ENCODE results near the gene PATL2. TPM values are rescaled to one million over a fixed set of nuclear protein-coding genes. Genes with fewer than 3 reads are reported as not detected.

PATL2 gene
- total and polyA plus RNA-seq, 3 experiments from 2014 or later = 7.7 to 19.8 (median 9.1) TPM

DNA sequence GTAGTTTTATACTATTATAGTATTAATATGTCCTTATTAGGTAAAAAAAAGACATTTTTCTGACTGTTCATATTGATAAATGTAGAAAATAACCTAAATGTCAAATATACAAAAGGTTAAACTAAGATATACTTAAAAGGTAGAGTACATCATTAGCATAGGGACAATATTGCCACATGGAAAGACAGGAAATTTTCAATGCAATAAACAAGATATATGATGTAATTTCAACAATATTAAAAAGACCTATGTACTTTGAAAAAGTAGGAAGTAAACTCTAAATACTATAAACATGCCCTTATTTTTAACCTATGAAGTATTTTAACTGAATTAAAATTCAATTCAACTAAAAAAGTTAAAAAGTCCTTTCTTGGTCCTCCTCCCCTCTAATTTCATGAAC lies 49.5 kb downstream of the PATL2 start:
- H3K36me3 ChIP-seq (ENCODE audit: insufficient read depth, low read length) = peaks cover 5% of the 10 kb centered on the region

DNA sequence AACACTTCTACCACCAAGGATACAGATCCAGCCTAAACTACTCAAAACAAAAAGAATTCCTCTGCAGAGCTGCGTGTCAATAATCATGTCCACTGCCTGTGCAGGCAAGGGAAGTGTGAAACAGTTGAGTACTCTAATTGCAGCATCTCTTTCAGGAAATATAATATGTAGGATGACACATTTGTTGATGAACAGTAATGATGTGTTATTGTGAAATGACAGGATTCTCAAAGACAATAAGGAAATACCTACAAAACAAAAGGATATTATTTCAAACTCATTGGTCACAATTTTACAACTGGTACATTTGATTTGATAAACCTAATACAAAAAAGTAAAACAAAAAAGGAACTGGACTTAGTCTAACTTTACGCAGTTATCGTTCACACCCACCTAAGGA lies 52.1 kb downstream of the PATL2 start:
- peaks cover 29 to 63% (median 53%) of the 10 kb centered on the region in 3 donors for H3K4me1 Mint-ChIP-seq
- no peak overlapping the region for H3K27ac ChIP-seq (ENCODE audit: low read depth, low read length)
- peaks cover 21% of the 10 kb centered on the region for H3K4me1 ChIP-seq (ENCODE audit: insufficient read depth, low read length)
- POLR2A ChIA-PET = interaction anchor here (1.7 kb wide), 1 partner anchor 52 kb away, joined by 6 read pairs; the partner anchor contains the start of genes B2M and PATL2
- DNase-seq = no peak
- H3K36me3 Mint-ChIP-seq = peaks cover 3 to 61% (median 17%) of the 10 kb centered on the region in 3 donors
- H3K4me3 ChIP-seq (ENCODE audit: low read length) = no peak overlapping the region
- H3K27ac Mint-ChIP-seq = peak overlapping the region in 4 of 8 donors; percentile 11 to 70 (median 44)
- no peaks in the 10 kb centered on the region for H3K9me3 ChIP-seq (ENCODE audit: low read length)
- no peaks in the 10 kb centered on the region for H3K9me3 Mint-ChIP-seq
- CTCF ChIA-PET = interaction anchor here (2.3 to 13.5 kb wide), 2 partner anchors 55 to 79 kb away, joined by 7 to 478 read pairs; partner anchors contain the start of genes B2M and PATL2
- H3K27me3 Mint-ChIP-seq = no peaks in the 10 kb centered on the region
- H3K36me3 ChIP-seq (ENCODE audit: insufficient read depth, low read length) = peaks cover 5% of the 10 kb centered on the region
- no peak overlapping the region for H3K4me3 Mint-ChIP-seq
- H3K27me3 ChIP-seq (ENCODE audit: insufficient read depth, low read length, poor library complexity, severe bottlenecking) = no peaks in the 10 kb centered on the region

More for the DNA sequence above, 49.5 kb downstream of the PATL2 start:
- Histone ChIP-seq H3K4me3 (ENCODE audit: low read length) (no peak overlapping the region), H3K9me3 (ENCODE audit: low read length) (no peaks in the 10 kb centered on the region), H3K4me1 (ENCODE audit: insufficient read depth, low read length) (peaks cover 46% of the 10 kb centered on the region), H3K27me3 (ENCODE audit: insufficient read depth, low read length, poor library complexity, severe bottlenecking) (no peaks in the 10 kb centered on the region), H3K27ac (ENCODE audit: low read depth, low read length) (peak overlapping the region; percentile 86)
- Mint-ChIP-seq H3K4me1 (peaks cover 40 to 69% (median 65%) of the 10 kb centered on the region in 3 donors), H3K4me3 (peak overlapping the region in 6 of 7 donors; percentile 71 to 99 (median 96)), H3K27me3 (no peaks in the 10 kb centered on the region), H3K9me3 (no peaks in the 10 kb centered on the region), H3K36me3 (peaks cover 3 to 42% (median 11%) of the 10 kb centered on the region in 3 donors), H3K27ac (peak overlapping the region; percentile 91 to 98 (median 96))
- ChIA-PET CTCF (interaction anchor here (1.1 to 13.5 kb wide), 5 partner anchors 14 to 82 kb away, joined by 5 to 478 read pairs (median 102); partner anchors contain the start of genes B2M, PATL2 and TRIM69), POLR2A (interaction anchor here (3.2 to 14.4 kb wide), 3 partner anchors 56 to 75 kb away, joined by 87 to 604 read pairs (median 91); partner anchors contain the start of genes B2M, PATL2 and TRIM69)
- DNase-seq = no peak

DNA sequence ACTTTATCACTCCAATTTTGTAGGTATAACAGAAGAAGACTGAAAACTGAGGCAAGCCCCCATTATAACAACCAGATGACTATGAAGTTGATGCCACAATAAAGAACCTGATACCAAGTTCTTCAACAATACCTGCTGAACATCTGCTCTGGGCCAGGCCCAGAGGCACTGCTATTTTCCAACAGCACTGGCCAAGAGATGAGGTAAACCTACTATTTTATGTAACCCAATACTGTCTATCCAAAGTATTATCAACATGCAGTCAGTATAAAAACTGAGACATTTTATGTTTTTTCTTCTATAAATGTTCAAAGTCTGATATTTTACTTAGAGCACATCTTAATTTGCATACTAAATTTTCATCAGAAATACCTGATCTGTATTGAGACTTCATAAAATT lies 53.7 kb downstream of the PATL2 start:
- Mint-ChIP-seq H3K9me3 (no peaks in the 10 kb centered on the region), H3K27ac (peak overlapping the region in 1 of 8 donors; percentile 82), H3K27me3 (no peaks in the 10 kb centered on the region), H3K36me3 (peaks cover 10 to 63% (median 20%) of the 10 kb centered on the region in 3 donors), H3K4me3 (no peak overlapping the region), H3K4me1 (peaks cover 30 to 63% (median 54%) of the 10 kb centered on the region in 3 donors)
- Histone ChIP-seq H3K27me3 (ENCODE audit: insufficient read depth, low read length, poor library complexity, severe bottlenecking) (no peaks in the 10 kb centered on the region), H3K27ac (ENCODE audit: low read depth, low read length) (no peak overlapping the region), H3K4me1 (ENCODE audit: insufficient read depth, low read length) (peaks cover 17% of the 10 kb centered on the region), H3K36me3 (ENCODE audit: insufficient read depth, low read length) (peaks cover 16% of the 10 kb centered on the region), H3K9me3 (ENCODE audit: low read length) (no peaks in the 10 kb centered on the region), H3K4me3 (ENCODE audit: low read length) (no peak overlapping the region)
- ChIA-PET POLR2A (no interaction called here), CTCF (interaction anchor here (1.2 to 2.0 kb wide), 3 partner anchors 10 to 81 kb away, joined by 3 to 6 read pairs (median 3); partner anchors contain the start of genes B2M and PATL2)
- DNase-seq = no peak

DNA sequence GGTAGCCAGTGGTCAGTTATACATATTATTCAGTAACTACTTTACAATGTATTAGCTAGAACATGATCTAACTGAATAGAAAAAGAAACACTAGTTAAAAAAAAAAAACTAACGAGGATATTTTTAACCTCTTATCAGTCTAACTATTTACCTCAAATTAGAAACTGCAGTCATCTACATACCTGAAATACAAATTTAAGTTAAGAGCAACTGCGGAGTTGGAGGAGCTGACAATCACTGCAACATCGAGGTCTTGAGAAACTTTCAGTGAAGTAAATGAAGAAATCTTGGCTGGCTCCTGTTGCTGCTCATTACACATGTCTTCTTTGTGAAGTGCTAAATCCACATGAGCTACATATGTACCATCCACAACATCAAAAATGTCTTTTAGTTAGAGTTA lies 54.2 kb downstream of the PATL2 start:
- peaks cover 19% of the 10 kb centered on the region for H3K36me3 ChIP-seq (ENCODE audit: insufficient read depth, low read length)
- H3K27me3 Mint-ChIP-seq = no peaks in the 10 kb centered on the region
- H3K4me3 ChIP-seq (ENCODE audit: low read length) = no peak overlapping the region
- ChIA-PET POLR2A (no interaction called here), CTCF (interaction anchor here (0.8 to 2.0 kb wide), 4 partner anchors 9 to 81 kb away, joined by 3 to 6 read pairs (median 3); partner anchors contain the start of genes B2M, PATL2 and TRIM69)
- H3K4me1 ChIP-seq (ENCODE audit: insufficient read depth, low read length) = peaks cover 12% of the 10 kb centered on the region
- no peaks in the 10 kb centered on the region for H3K27me3 ChIP-seq (ENCODE audit: insufficient read depth, low read length, poor library complexity, severe bottlenecking)
- no peak overlapping the region for H3K27ac ChIP-seq (ENCODE audit: low read depth, low read length)
- peaks cover 10 to 67% (median 20%) of the 10 kb centered on the region in 3 donors for H3K36me3 Mint-ChIP-seq
- no peaks in the 10 kb centered on the region for H3K9me3 Mint-ChIP-seq
- H3K9me3 ChIP-seq (ENCODE audit: low read length) = no peaks in the 10 kb centered on the region
- DNase-seq = no peak
- H3K4me3 Mint-ChIP-seq = no peak overlapping the region
- peaks cover 29 to 61% (median 57%) of the 10 kb centered on the region in 3 donors for H3K4me1 Mint-ChIP-seq
- H3K27ac Mint-ChIP-seq = peak overlapping the region in 2 of 8 donors; percentile 4 to 82

DNA sequence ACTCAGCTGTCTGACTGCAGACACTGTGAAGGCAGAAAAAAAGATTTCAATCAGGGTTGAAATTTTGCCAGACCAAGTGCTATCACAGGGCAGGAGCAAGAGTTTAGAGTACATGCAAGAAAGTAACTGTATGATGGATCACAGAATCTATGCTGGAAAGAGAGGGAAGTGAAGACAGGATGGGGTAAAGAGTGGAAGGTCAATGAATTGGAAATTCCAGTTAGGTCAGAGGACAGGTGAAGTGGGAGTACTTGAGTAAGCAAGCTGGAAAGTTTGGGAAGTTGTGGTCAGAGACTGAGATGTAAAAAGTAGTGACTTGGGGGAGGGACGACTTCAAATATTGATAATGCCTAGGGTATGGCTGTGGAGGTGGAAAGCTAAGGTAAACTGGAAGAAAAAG lies 54.8 kb downstream of the PATL2 start:
- Mint-ChIP-seq H3K36me3 (peaks cover 13 to 74% (median 20%) of the 10 kb centered on the region in 3 donors), H3K4me3 (peak overlapping the region in 1 of 7 donors; percentile 9), H3K9me3 (no peaks in the 10 kb centered on the region), H3K27me3 (no peaks in the 10 kb centered on the region), H3K27ac (peak overlapping the region in 7 of 8 donors; percentile 2 to 55 (median 48)), H3K4me1 (peaks cover 31 to 60% (median 58%) of the 10 kb centered on the region in 3 donors)
- no peak overlapping the region for H3K4me3 ChIP-seq (ENCODE audit: low read length)
- ChIA-PET POLR2A (no interaction called here), CTCF (interaction anchor here (0.8 to 2.0 kb wide), 5 partner anchors 9 to 82 kb away, joined by 3 to 6 read pairs (median 3); partner anchors contain the start of genes B2M, PATL2 and TRIM69)
- peaks cover 25% of the 10 kb centered on the region for H3K36me3 ChIP-seq (ENCODE audit: insufficient read depth, low read length)
- DNase-seq = no peak
- no peaks in the 10 kb centered on the region for H3K27me3 ChIP-seq (ENCODE audit: insufficient read depth, low read length, poor library complexity, severe bottlenecking)
- H3K27ac ChIP-seq (ENCODE audit: low read depth, low read length) = no peak overlapping the region
- H3K9me3 ChIP-seq (ENCODE audit: low read length) = no peaks in the 10 kb centered on the region
- peaks cover 7% of the 10 kb centered on the region for H3K4me1 ChIP-seq (ENCODE audit: insufficient read depth, low read length)

DNA sequence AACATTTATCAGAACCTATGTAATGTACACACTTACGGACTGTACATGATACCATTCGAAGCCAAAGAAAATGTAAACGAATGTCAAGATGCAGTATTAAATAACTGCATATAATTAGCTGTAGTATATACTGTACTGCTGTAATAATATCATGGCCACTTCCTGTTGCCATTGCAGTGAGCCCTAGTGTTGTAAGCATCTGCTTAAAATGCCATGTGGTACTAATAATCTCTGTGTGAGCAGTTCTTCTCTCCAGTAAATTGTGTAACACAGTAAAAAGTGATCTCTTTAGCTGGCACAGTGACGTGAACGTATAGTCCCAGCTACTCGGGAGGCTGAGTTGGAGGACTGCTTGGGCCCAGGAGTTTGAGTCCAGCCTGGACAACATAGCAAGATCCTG lies 56.3 kb downstream of the PATL2 start:
- Histone ChIP-seq H3K36me3 (ENCODE audit: insufficient read depth, low read length) (peaks cover 32% of the 10 kb centered on the region), H3K27ac (ENCODE audit: low read depth, low read length) (no peak overlapping the region), H3K4me3 (ENCODE audit: low read length) (no peak overlapping the region), H3K27me3 (ENCODE audit: insufficient read depth, low read length, poor library complexity, severe bottlenecking) (no peaks in the 10 kb centered on the region), H3K9me3 (ENCODE audit: low read length) (no peaks in the 10 kb centered on the region), H3K4me1 (ENCODE audit: insufficient read depth, low read length) (no peaks in the 10 kb centered on the region)
- H3K4me1 Mint-ChIP-seq = peaks cover 28 to 55% (median 55%) of the 10 kb centered on the region in 3 donors
- DNase-seq = no peak
- CTCF ChIA-PET = interaction anchor here (1.0 to 1.7 kb wide), 2 partner anchors 9 to 76 kb away, joined by 4 to 6 read pairs; partner anchors contain the start of gene SPG11
- H3K27ac Mint-ChIP-seq = peak overlapping the region in 2 of 8 donors; percentile 12 to 53
- no peaks in the 10 kb centered on the region for H3K27me3 Mint-ChIP-seq
- no peak overlapping the region for H3K4me3 Mint-ChIP-seq
- H3K36me3 Mint-ChIP-seq = peaks cover 10 to 79% (median 23%) of the 10 kb centered on the region in 3 donors
- POLR2A ChIA-PET = interaction anchor here (0.7 kb wide), 1 partner anchor 37 kb away, joined by 3 read pairs; no protein-coding TSS in a partner anchor
- H3K9me3 Mint-ChIP-seq = no peaks in the 10 kb centered on the region

DNA sequence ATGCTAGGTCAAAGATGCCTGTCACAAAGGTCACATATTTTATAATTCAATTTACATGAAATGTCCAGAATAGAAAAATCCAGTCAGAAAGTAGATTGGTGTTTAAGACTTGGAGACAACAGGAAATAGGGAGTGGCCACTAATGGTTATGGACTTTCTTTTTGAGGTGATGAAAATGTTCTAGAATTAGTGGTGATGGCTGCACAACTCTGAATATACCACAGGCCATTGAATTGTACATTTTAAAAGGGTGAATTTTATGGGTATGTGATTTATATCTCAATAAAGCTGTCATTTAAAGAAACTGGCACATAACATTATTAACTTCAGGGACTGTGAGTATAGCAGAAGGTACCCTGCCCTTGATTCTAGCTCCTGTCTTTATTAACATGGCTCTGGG lies 63.5 kb downstream of the PATL2 start:
- Mint-ChIP-seq H3K4me3 (no peak overlapping the region), H3K4me1 (peaks cover 57 to 78% (median 66%) of the 10 kb centered on the region in 3 donors), H3K27me3 (no peaks in the 10 kb centered on the region), H3K27ac (peak overlapping the region in 5 of 8 donors; percentile 1 to 70 (median 54)), H3K9me3 (peaks cover 0 to 1% (median 0%) of the 10 kb centered on the region in 5 donors), H3K36me3 (peaks cover 26 to 76% (median 31%) of the 10 kb centered on the region in 3 donors)
- H3K36me3 ChIP-seq (ENCODE audit: insufficient read depth, low read length) = peaks cover 31% of the 10 kb centered on the region
- no peak for DNase-seq
- H3K4me3 ChIP-seq (ENCODE audit: low read length) = no peak overlapping the region
- H3K27ac ChIP-seq (ENCODE audit: low read depth, low read length) = no peak overlapping the region
- H3K27me3 ChIP-seq (ENCODE audit: insufficient read depth, low read length, poor library complexity, severe bottlenecking) = no peaks in the 10 kb centered on the region
- no peaks in the 10 kb centered on the region for H3K9me3 ChIP-seq (ENCODE audit: low read length)
- ChIA-PET POLR2A (no interaction called here), CTCF (interaction anchor here (0.7 to 2.1 kb wide), 4 partner anchors 9 to 143 kb away, joined by 3 to 6 read pairs (median 4); partner anchors contain the start of gene SPG11)
- peaks cover 5% of the 10 kb centered on the region for H3K4me1 ChIP-seq (ENCODE audit: insufficient read depth, low read length)

DNA sequence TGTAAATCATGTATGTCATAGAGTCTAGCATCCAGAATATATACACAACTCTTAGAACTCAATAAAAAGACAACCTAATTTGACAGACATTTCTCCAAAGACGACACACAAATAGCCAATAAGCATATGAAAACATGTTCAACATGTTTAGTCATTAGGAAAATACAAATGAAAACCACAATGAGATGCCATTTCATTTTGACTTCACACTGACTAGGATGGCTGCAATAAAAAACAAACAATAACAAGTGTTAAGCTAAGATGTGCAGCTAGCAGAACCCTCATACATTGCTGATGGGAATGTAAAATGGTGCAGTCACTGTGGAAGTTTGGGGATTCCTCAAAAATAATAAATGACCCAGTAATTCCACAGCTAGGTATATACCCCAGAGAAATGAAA lies 64.1 kb downstream of the PATL2 start:
- no peak overlapping the region for H3K4me3 ChIP-seq (ENCODE audit: low read length)
- peak overlapping the region in 4 of 8 donors; percentile 1 to 74 (median 54) for H3K27ac Mint-ChIP-seq
- ChIA-PET CTCF (interaction anchor here (0.7 to 2.1 kb wide), 4 partner anchors 10 to 144 kb away, joined by 3 to 6 read pairs (median 4); partner anchors contain the start of gene SPG11), POLR2A (no interaction called here)
- H3K9me3 Mint-ChIP-seq = peaks cover 0 to 1% (median 0%) of the 10 kb centered on the region in 5 donors
- H3K27me3 Mint-ChIP-seq = no peaks in the 10 kb centered on the region
- no peaks in the 10 kb centered on the region for H3K27me3 ChIP-seq (ENCODE audit: insufficient read depth, low read length, poor library complexity, severe bottlenecking)
- no peak overlapping the region for H3K4me3 Mint-ChIP-seq
- peaks cover 26 to 76% (median 31%) of the 10 kb centered on the region in 3 donors for H3K36me3 Mint-ChIP-seq
- DNase-seq = no peak
- peaks cover 29% of the 10 kb centered on the region for H3K36me3 ChIP-seq (ENCODE audit: insufficient read depth, low read length)
- no peak overlapping the region for H3K27ac ChIP-seq (ENCODE audit: low read depth, low read length)
- no peaks in the 10 kb centered on the region for H3K9me3 ChIP-seq (ENCODE audit: low read length)
- H3K4me1 ChIP-seq (ENCODE audit: insufficient read depth, low read length) = peaks cover 5% of the 10 kb centered on the region
- H3K4me1 Mint-ChIP-seq = peaks cover 57 to 79% (median 70%) of the 10 kb centered on the region in 3 donors

Data from CD8-positive, alpha-beta memory T cell (primary cell).